CD4-positive, alpha-beta T cell treated with Interleukin-15 for 4 hours (primary cell): ENCODE results near the gene MAPRE3.

ENCODE experiments used
- DNase-seq: peaks from one replicate; pipeline ENCODE4 v3.0.0-alpha.2; 2020; ENCODE audit warnings: low spot score

Gene MAPRE3

DNA sequence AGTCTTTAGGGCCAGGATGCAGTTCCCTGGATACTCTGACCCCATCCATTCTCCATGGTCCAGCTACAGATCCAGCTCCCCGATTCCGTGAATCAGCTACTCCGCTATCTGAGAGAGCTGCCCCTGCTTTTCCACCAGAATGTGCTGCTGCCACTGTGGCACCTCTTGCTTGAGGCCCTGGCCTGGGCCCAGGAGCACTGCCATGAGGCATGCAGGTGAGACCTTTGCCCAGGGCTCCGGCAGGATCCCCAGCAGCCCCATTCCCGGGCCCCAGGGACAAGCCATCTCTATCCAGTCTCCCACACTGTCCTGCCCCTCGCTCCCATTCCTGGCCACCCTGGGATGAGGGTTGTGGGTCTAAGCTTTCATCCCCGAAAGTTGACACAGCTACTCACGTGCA is 69.8 kb downstream of the MAPRE3 start:
- DNase-seq: no peak

DNA sequence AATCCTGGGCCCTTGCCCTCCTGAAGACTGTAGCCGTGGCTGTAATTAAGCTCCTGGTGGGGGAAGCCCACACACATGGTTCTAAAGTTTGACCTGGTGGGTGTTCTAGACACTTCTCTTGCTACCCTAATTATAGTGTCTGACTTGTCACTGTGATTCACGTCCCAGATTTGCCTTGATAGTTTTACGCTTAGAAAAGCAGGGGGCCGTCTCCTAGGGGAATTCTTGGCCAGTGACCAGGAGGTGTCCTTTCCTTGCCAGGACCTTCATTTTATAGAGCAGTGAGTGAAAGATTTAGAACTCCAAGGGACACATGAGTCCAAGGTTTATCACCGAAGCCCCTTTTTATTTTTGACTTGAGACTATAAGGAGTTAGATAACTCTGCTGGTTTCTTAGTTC is 71.3 kb downstream of the MAPRE3 start:
- DNase-seq: no peak

DNA sequence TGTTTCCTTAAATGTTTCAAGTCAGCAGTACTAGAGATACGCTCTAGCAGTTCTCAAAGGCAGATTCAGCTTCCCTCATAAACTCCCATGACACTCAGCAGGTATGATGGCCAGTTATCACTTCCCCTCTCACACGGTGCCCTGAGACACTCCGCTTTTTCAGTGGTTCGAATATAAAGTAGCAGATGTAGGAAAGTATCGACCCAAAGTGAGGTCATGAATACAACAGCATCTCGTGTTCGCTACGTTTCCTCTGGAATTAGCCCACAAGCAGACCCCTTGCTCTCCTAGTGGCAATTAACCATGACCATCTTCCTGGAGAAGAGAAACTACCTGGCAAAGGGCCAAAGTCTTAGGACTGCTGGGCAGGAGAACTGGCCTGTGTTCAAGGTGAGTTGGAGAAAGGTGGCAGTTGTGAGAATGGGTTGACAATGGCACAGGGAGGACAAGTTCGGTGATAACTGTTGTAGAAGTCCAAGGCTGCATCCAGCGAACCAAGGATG is 71.8 kb downstream of the MAPRE3 start:
- no peak for DNase-seq

DNA sequence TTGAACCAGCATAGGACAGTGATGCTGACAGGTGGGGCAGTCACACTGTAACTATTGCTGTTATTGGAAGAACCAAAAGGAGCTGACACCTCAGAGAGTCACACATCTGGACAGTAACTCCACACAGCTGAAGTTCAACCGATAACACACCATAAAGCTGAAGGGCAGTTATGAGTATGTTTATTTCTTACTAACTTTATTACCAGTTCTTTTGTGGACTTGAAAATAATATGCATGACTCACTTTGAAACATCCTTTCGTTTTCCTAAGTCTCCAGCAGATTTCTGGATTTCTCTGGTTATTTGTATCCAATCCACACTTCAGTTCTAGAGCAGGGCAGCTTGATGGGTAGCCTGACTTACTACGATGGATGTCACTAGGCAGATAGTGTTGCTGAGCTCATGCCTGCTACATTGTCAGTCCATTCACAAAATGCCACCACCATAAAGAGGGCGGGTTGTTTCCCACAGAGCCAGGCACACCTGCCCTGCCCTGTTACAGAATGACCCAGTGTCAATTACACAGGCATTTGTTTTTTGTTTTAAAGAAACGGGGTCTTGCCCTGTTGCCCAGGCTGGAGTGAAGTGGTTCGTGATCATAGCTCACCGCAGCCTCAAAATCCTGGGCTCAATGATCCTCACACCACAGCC is 72.7 kb downstream of the MAPRE3 start:
- no peak for DNase-seq

DNA sequence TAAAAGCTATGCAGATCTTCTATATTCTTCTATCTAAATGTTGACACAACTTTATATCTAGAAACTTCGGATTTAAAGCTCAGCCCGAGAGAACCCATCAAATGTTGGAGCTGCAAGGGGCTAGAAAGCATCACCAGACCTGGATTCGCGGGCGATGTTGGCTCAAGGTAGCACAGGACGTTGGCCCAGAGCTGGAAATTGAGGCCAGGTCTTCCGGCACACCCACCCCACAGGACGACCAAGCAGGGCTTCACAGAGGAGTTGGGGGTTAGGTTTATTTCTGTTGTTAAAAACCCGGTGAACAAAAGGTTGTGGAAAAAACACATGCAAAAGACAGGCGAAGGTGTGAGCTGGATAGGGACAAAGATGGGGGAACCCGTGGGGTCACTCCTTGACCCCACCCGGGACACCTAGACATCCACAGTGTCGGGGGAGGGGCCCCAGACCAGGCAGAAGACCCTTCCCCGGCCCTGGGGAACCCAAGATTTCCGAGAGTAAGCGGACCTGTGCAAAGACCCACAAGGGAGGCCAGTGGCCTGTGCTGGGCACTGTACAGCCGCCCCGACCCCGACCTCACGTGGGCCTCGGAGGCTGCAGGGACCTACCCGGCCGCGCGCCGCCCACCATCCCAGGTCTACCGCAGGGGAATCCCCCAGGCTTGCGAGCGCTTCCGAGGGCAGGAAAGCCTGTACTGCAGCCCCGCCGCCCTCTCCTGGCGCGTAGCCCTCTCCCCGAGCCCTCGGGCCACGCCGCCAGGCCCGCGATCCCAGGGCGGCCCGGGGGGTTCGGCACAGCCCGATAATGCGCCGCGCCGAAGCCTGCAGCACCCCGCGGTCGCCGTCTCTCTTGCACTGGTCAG is 79.2 kb downstream of the MAPRE3 start:
- peak; percentile 56 for DNase-seq

DNA sequence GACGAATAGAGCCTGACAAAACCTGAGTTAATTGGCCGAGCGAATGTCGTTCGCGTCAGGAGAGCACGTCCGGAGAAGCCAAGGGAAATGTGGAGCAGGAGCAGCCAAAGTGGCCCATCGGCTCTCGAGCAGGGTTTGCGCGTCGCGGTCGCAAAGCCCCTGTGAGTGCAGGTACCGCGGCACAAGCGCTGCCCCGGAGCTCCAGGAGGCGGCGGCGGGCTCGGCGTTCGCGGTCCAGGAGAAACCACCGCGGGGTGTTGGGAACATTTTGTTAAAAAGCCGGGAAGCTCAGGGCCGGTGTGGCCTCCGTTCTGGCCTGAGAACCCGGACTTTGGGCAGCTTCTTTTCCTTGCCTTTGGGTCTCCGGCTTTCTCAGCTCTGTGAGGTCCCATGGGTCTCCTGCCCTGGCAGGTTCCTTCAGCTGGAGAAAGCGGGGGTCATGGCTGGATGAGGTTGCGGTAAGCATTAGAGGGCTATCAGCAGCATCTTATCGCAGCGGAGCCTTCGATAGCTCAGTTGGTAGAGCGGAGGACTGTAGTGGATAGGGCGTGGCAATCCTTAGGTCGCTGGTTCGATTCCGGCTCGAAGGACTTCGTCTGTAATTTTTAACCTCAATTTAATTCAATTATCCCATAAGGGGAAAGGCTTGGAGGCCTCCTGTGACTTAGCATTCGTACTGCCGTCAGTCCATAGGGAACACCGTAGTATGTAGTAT is 80.0 kb downstream of the MAPRE3 start:
- DNase-seq: peak; percentile 93

DNA sequence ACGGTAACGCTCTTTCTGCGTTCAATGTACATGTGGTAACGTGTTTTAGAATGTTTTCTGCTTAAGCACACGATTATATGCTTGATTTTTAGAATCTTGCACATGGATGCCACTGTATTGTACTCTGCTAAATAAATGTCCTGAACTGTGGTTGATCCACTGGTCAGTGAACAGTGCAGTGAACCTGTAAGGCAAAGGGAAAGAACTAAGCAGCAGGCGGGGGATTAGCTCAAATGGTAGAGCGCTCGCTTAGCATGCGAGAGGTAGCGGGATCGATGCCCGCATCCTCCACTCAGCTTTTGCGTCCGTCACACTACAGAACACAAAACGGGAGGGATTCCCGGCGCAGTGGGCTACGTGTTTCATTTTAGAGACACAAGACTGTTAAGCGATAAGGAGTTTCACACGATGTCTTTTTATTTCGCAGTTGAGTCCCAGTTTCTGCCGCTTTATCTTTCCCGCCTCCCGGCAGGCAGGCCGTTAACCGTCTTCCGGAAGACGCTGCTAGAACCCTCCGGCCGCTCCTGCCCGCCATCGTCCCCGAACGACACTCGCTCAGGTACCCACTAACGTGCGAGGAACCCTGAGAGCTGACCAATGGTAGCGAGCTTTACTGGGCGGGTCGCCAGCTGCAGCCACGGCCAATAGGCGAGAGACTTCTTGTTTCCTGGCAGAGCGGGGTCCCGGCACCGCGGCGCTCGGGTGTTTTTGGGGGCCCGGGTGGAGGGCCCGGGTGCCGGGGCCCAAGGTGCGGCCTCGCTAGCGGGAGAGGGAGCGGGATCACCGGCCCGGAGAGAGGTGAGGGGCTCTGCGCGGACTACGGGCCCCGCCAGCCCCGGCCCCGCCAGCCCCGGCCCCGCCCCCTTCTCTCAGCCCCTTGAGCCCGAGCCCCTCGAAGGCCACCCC is 80.8 kb downstream of the MAPRE3 start, which contains the start of gene AGBL5:
Gene AGBL5, plus strand, starts transcription at position 673 of the 906 bp plus-strand sequence. CDS start 1,291 bp downstream, outside the sequence.
- peak; percentile 98 for DNase-seq

DNA sequence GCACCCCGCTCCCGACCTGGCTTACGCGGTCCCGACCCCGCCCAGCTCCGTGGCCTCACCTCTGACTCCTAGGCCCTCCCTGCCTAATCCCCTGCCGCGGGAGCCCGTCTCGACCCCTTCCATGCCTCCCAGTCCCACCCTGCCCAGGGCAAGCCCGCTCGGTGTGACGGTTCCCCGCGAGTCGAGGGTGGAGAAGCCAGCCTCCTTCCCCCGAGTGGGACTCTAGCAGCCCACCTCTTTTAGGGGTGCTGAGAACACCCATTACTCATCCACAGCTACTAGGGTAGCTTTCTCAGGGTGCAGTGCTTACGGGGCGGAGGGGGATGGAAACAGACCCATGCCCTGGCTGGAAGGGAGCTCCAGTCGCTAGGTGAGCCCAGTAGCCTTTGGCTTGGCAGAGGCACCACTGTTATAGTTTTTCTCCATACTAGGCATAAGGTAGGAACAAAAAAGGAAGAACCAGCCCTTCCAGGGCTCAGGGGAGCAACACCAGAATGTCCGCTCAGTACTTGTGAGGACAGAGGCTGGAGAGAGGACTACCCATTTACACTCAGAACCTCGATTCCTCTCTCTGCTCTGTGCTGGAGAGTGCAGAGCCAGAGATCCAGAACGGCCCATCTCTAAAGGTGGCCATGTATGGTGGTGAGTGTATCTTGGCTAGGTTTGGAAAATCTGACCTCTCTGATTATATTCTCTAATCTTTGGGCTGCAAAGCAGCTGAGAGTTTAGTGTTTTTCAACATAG is 81.6 kb downstream of the MAPRE3 start:
- DNase-seq: peak; percentile 29

DNA sequence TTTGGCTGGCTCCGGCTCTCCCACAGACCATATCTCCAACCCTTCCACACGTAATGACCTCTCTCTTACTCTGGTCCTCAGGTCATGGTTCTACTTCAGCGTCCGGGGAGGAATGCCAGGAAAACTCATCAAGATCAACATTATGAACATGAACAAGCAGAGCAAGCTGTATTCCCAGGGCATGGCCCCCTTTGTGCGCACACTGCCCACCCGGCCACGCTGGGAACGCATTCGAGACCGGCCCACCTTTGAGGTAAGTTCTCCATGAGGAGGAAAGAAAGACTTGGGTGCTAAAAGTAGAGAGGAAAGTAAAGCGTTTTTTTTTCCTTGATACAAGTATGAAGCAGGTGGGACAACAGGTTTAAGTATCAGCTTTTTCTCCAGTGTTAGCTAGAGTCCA is 82.9 kb downstream of the MAPRE3 start:
- DNase-seq: no peak

DNA sequence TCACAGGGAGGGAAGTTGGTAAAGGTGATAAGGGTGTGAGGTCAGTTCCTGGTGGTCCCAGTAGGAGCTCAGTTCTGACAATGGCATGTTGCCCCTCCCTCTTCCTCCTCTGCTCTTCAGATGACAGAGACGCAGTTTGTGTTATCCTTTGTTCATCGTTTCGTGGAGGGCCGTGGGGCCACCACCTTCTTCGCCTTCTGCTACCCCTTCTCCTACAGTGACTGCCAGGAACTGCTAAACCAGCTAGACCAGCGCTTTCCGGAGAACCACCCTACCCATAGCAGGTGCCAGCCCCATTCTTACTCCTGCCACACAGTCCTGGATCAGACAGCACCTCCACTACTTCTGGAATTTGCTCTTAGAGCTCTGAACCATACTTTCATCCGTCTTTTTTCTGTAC is 83.3 kb downstream of the MAPRE3 start:
- DNase-seq: no peak

DNA sequence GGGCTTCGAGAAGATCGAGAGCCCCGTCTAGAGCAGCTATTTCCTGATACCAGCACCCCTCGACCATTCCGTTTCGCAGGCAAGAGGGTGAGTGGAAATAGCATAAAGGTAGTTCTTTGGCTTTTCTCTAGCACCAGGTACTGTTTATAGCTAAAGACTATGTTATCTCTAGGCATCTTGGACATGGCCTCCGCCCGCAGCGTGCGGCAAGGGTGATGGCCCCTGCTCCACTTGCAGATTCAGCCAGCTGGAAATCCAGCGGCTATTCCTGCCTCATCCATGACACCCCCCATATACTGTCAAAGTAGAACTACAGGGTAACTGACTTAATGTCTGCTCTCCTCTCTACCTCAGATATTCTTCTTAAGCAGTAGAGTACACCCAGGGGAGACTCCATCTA is 84.3 kb downstream of the MAPRE3 start:
- no peak for DNase-seq

DNA sequence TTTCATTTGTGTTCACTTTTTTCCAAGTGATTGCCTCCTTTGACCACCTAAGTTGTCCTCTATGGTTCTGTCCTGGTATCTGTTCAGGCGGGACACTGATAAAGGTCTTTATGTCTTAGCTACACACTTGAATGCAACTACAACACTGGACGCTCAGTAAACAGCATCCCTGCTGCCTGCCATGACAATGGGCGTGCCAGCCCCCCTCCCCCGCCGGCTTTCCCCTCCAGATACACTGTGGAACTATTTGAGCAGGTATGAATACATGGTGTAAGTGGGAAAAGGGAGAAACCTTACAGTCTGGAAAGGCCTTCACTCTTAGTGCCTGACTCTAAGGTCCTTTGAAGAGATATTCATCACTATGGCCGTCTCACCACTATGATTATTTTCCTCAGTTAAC is 86.7 kb downstream of the MAPRE3 start:
- DNase-seq: no peak

DNA sequence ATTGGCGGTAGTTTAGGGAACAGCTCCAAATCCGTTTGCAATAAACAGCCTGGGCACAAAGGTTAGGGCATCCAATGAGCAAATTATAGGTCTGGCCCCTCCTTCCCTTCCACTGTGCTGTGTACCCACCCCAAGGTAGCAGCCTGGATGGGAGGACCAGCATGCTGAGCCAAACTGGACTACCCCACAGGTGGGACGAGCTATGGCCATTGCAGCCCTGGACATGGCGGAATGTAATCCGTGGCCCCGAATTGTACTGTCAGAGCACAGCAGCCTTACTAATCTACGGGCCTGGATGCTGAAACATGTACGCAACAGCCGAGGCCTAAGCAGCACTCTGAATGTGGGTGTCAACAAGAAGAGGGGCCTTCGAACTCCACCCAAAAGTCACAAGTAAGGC is 87.8 kb downstream of the MAPRE3 start:
- no peak for DNase-seq

DNA sequence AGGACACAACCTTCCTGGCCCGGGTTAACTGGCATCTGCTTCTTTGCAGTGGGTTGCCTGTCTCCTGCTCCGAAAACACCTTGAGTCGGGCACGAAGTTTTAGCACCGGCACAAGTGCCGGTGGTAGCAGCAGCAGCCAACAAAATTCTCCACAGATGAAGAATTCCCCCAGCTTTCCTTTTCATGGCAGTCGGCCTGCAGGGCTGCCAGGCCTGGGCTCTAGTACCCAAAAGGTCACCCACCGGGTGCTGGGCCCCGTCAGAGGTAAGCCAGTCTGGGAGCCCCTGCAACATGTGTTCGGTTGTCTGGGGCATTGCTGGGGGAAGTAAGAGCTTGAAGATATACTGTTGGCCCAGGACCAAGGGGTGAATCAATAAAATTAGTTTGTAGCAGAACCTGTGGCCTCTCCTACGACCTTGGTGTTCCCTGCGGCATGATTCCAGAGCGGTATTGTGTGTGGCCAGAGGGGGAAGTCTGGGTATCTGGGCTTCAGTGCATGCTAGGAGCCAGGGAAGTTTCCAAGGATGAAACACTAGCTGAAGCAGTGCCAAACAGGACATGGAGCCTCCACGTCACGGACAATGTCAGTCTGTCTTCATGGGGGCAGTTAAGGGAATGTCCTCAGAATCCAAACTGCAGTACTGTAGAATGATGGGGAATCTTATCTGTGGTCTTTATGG is 88.8 kb downstream of the MAPRE3 start:
- no peak for DNase-seq

DNA sequence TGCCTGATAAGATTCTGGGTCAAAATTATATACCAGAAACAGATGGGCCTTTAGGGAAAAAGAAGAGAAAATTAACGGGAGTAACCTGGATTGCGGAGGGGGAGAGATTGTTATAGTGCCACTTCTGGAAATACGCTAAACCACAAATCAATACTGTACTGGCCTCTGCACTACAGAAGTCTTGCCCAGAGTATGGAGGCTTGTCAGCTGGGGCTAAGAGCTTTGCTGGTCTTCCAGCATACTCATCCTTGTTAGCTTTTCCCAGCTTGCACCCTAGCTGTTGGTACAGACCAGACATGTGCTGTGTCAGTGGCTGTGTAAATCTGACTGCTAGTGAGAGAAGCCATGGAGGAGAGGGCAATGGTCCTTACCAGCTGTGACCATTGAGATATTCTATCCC is 89.9 kb downstream of the MAPRE3 start:
- no peak for DNase-seq

DNA sequence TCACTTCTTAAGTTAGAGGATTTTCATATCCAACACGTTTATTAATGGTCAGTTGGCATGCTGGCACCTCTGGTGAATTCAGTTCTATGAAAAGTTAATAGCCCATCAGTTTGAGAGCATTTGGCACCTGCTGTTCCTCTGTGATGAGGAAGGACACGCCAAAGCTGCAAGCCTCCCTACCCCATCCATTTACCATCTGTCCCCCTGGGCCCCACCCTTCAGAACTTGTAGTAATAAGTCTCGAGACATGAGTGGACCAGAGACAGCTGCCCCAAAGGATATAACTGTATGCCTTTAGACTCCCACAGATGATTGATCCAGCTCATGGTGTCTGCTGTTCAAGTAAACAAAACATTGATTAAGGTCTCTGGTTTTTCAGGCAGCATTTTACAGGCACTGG is 94.7 kb downstream of the MAPRE3 start:
- DNase-seq: no peak

DNA sequence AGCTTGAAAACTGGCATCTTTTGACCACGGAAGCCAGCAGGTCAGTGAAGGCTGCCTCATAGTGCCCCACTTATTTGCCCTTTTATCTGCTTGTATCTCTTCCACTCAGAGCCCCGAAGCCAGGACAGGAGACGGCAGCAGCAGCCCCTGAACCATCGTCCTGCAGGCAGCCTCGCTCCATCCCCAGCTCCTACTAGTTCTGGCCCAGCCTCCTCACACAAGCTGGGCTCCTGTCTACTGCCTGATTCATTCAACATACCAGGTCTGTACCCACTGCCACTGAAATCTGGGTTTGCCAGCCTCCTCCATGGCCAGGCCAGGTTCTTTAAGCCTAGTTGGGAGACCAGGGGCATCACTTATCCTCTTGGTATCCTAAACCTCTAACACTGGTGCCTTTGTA is 96.9 kb downstream of the MAPRE3 start:
- DNase-seq: no peak

DNA sequence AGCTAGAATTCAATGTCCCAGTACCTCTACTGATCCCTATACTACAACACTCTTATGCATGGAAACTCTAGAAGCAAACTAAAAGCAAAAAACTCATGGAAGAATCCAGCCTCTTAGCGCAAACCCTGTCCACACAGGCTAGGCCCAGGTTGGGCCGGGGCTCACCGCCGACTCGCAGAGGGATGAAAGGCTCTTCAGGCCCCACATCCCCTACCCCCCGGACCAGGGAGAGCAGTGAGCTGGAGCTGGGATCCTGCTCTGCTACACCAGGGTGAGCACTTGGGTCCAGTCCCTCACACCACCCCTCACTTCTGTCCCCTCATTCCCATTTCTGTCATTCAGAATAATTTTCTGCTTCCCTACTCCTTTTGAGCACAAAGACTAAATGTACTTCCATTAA is 99.0 kb downstream of the MAPRE3 start:
- DNase-seq: no peak

DNA sequence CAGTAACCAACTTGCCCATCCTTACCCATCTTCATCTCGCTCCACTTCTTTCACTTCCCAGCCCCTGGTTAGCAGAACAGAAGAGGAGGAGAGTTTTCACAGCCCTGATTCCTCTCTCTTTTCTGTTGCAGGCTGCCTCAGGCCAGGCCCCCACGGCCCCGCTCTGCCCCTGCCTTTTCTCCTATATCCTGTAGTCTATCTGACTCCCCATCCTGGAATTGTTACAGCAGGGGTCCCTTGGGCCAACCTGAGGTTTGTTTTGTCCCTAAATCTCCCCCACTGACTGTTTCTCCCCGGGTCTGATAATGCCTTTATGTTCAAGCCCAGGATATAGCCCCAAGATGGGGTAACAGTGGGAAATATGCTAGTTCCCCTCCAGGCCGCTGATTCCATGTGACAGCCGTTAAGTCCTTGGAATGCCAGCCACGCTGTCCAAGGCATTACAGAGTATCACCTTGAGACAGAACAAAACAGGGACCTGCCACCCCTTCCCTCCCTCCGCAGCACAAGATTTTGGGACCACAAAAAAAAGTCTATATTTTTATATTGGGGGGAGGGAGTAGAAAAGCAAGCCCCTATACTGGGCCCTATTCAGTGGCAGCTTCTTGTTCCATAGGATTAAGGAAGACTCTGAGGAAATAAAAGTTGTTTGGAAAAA is 99.7 kb downstream of the MAPRE3 start:
- DNase-seq: no peak
